HepG2 (cell line): ENCODE results near the gene RRP36. TPM values are rescaled to one million over a fixed set of nuclear protein-coding genes. Genes with fewer than 3 reads are reported as not detected.

Source experiments
- DR1 ChIP-seq: sonication (generic); formaldehyde crosslinking; IDR thresholded peaks from 2 replicates; pipeline ENCODE4 v1.8.0; 2021; ENCODE audit warnings: mild to moderate bottlenecking, missing genetic modification reagents, inconsistent platforms
- ELF4 ChIP-seq: sonication (generic); formaldehyde crosslinking; IDR thresholded peaks from 2 replicates; pipeline ENCODE4 v1.5.0; 2020; ENCODE audit warnings: missing genetic modification reagents, mild to moderate bottlenecking, moderate library complexity, borderline replicate concordance
- HDAC2 ChIP-seq: sonication (generic); formaldehyde crosslinking; IDR thresholded peaks from 2 replicates; pipeline ENCODE4 v1.4.0; 2020; ENCODE audit warnings: missing genetic modification reagents
- HOXA9 ChIP-seq: sonication (generic); formaldehyde crosslinking; IDR thresholded peaks from 2 replicates; pipeline ENCODE4 v1.8.1; 2022; ENCODE audit warnings: missing genetic modification reagents, mild to moderate bottlenecking, moderate library complexity, borderline replicate concordance
- KDM1A ChIP-seq: IDR thresholded peaks from 2 replicates; pipeline ENCODE4 v1.6.1; 2016; ENCODE audit warnings: missing compliant biosample characterization
- KLF12 ChIP-seq: sonication (generic); formaldehyde crosslinking; IDR thresholded peaks from 2 replicates; pipeline ENCODE4 v1.4.0; 2020; ENCODE audit warnings: missing genetic modification reagents, borderline replicate concordance
- MEIS1 ChIP-seq: sonication (generic); formaldehyde crosslinking; IDR thresholded peaks from 2 replicates; pipeline ENCODE4 v1.9.0; 2021; ENCODE audit warnings: mild to moderate bottlenecking, missing genetic modification reagents, moderate library complexity, borderline replicate concordance
- NFKBIZ ChIP-seq: IDR thresholded peaks from 2 replicates; pipeline ENCODE4 v1.6.1; 2018; ENCODE audit warnings: missing genetic modification reagents, missing compliant biosample characterization
- RFX5 ChIP-seq: IDR thresholded peaks from 2 replicates; pipeline ENCODE4 v1.6.1; 2011; ENCODE audit warnings: low read depth, low read length, improper control_type of control experiment
- TRAFD1 ChIP-seq: sonication (generic); formaldehyde crosslinking; IDR thresholded peaks from 2 replicates; pipeline ENCODE4 v1.5.1; 2020; ENCODE audit warnings: missing genetic modification reagents, mild to moderate bottlenecking, borderline replicate concordance
- TRIM22 ChIP-seq: fragments of 450-650 bp; IDR thresholded peaks from 2 replicates; pipeline ENCODE4 v1.6.1; 2017
- TRIM24 ChIP-seq: sonication (generic); formaldehyde crosslinking; IDR thresholded peaks from 2 replicates; pipeline ENCODE4 v1.8.0; 2022; ENCODE audit warnings: mild to moderate bottlenecking, missing genetic modification reagents
- ZKSCAN1 ChIP-seq: fragments of 150-350 bp; IDR thresholded peaks from 2 replicates; pipeline ENCODE4 v1.6.1; 2014; ENCODE audit warnings: low read length
- ZNF276 ChIP-seq: sonication (generic); formaldehyde crosslinking; IDR thresholded peaks from 2 replicates; pipeline ENCODE4 v1.4.0; 2020; ENCODE audit warnings: mild to moderate bottlenecking, low read depth, missing genetic modification reagents
- ZNF30 ChIP-seq: sonication (generic); formaldehyde crosslinking; IDR thresholded peaks from 2 replicates; pipeline ENCODE4 v1.5.0; 2020; ENCODE audit warnings: mild to moderate bottlenecking, missing genetic modification reagents
- ZNF343 ChIP-seq: sonication (generic); formaldehyde crosslinking; IDR thresholded peaks from 2 replicates; pipeline ENCODE4 v1.4.0; 2020; ENCODE audit warnings: mild to moderate bottlenecking, missing genetic modification reagents
- ZNF414 ChIP-seq: sonication (generic); formaldehyde crosslinking; IDR thresholded peaks from 2 replicates; pipeline ENCODE4 v1.5.0; 2020; ENCODE audit warnings: missing genetic modification reagents
- ZNF460 ChIP-seq: sonication (generic); formaldehyde crosslinking; IDR thresholded peaks from 2 replicates; pipeline ENCODE4 v1.5.1; 2020; ENCODE audit warnings: missing genetic modification reagents, mild to moderate bottlenecking, borderline replicate concordance
- ZNF468 ChIP-seq: sonication (generic); formaldehyde crosslinking; IDR thresholded peaks from 2 replicates; pipeline ENCODE4 v1.8.0; 2022; ENCODE audit warnings: mild to moderate bottlenecking, moderate library complexity, missing genetic modification reagents
- ZNF576 ChIP-seq: sonication (generic); formaldehyde crosslinking; IDR thresholded peaks from 2 replicates; pipeline ENCODE4 v1.4.0; 2020; ENCODE audit warnings: mild to moderate bottlenecking, missing genetic modification reagents
- ZNF747 ChIP-seq: sonication (generic); formaldehyde crosslinking; IDR thresholded peaks from 2 replicates; pipeline ENCODE4 v1.8.1; 2023; ENCODE audit warnings: missing genetic modification reagents, mild to moderate bottlenecking, borderline replicate concordance
- ZNF883 ChIP-seq: sonication (generic); formaldehyde crosslinking; IDR thresholded peaks from 2 replicates; pipeline ENCODE4 v1.5.1; 2020; ENCODE audit warnings: mild to moderate bottlenecking, missing genetic modification reagents; ENCODE audit errors: not compliant biosample characterization
- polyA plus RNA-seq, 8 experiments: library from polyadenylated mRNA; depleted of rRNA in 3 of 8; stranded (reverse) in 7 of 8; unstranded in 1 of 8; fragments of >200 nt; fragmentation: Illumina TruSeq in 4 of 8; extraction: Trizol in 4 of 8; gene quantifications; 2 replicates each; pipeline versions ENCODE4 v1.2.1 to v1.2.3, GENCODE V29; 2011 to 2016; ENCODE audit warnings: low read depth in 4 of 8, missing spikeins in 1 of 8, mixed read lengths in 1 of 8; ENCODE audit not compliant: insufficient read depth in 1 of 8
- total RNA-seq, 5 experiments: library from RNA; depleted of rRNA; stranded (reverse); fragments of >200 nt; fragmentation: Illumina TruSeq; extraction: Trizol; gene quantifications; 2 replicates each; pipeline ENCODE4 v1.2.3, GENCODE V29; 2016; ENCODE audit warnings: low read depth in 1 of 5

The RRP36 gene
- total and polyA plus RNA-seq, 2 of the 13 experiments (the other 11 are each of a cell fraction or from before 2014, with no cell fraction given), result 29.5 to 144 TPM

GRCh38 chr6:43013843-43014433 lies 7.5 kb upstream of the RRP36 start, which contains the start of the genes KLHDC3 and MEA1 (continued):
- TF ChIP-seq ZNF460 (CRISPR knock-in tag), result no peak
- no peak; the same call in 1 of the 2 replicates for TF ChIP-seq NFKBIZ
- TF ChIP-seq TRIM24, result no peak
- TF ChIP-seq ZNF343, result no peak
- no peak; the same call in 1 of the 2 replicates for TF ChIP-seq ELF4 (CRISPR knock-in tag)
- TF ChIP-seq HOXA9 (CRISPR knock-in tag), result no peak
- TF ChIP-seq ZNF883 (CRISPR knock-in tag), result peak; percentile 43
- TF ChIP-seq TRIM22, result no peak
- peak; percentile 60; the same call in 1 of the 2 replicates for TF ChIP-seq TRAFD1 (CRISPR knock-in tag)
- peak; percentile 72; the same call in 1 of the 2 replicates for TF ChIP-seq HDAC2 (CRISPR knock-in tag)
- TF ChIP-seq KLF12, result no peak
- peak; percentile 74; the same call in 1 of the 2 replicates for TF ChIP-seq RFX5
- TF ChIP-seq KDM1A, result no peak
- TF ChIP-seq DR1 (CRISPR knock-in tag), result peak; percentile 92
- peak; percentile 83; the same call in 1 of the 2 replicates for TF ChIP-seq ZNF747 (CRISPR knock-in tag)
- TF ChIP-seq MEIS1 (CRISPR knock-in tag), result peak; percentile 88
- no peak for TF ChIP-seq ZKSCAN1
- peak; percentile 63; the same call in 1 of the 2 replicates for TF ChIP-seq ZNF414 (CRISPR knock-in tag)
- TF ChIP-seq ZNF276, result no peak
- TF ChIP-seq ZNF576, result no peak
- no peak for TF ChIP-seq ZNF30 (CRISPR knock-in tag)
- TF ChIP-seq ZNF468 (CRISPR knock-in tag), result no peak
